ENCODE results near the gene FTHL17.

Gene FTHL17

DNA sequence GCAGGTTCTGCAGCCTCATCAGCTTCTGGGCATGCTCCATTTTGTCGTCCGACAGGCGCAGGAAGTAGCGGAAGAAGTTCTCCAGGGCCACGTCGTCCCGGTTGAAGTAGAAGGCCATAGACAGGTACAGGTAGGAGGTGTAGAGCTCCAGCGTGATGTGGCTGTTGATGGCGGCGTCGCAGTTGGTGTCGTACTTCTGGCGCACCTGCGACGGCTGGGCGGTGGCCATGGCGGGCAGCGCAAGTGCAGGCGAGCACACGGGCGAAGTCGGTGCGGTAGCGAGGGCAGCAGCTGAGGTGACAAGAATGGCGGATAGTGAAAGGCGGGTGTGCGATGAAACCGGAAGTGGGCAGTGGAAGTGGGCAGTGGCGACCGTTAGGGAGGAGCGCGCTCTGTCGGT is at the start of gene FTHL17:
Gene FTHL17 (minus strand): TSS at position 317 of the 400 bp plus-strand sequence. CDS start 88 bp downstream, at position 229.
- DNase-seq (ENCODE audit: low spot score), result no peak

- DNase-seq (ENCODE audit: low spot score), result no peak
Observed at GRCh38 chrX:31117266-31117665, 45.4 kb upstream of the FTHL17 start.

DNA sequence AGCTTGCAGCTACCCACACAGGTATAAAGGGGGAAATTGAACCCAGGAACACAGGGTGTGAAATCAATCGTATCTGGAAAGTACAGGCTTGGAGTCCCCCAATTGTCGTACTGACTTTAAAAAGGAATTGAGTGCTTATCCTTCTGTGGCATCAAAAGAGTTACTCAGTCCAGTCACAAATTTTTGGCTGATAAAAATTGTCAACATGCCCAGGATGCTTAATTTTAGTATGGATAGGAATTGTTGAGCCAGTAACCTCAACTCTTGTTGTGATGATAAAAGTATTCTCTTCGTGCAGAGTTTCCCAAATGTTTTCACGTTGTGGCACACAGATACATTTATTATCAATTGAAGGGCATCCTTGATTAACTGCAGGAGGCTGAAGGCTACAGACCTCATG is 43.6 kb upstream of the FTHL17 start:
- DNase-seq (ENCODE audit: low spot score), result no peak

GRCh38 chrX:31114858-31115257 is 43.0 kb upstream of the FTHL17 start:
- DNase-seq (ENCODE audit: low spot score), result no peak

- no peak for DNase-seq (ENCODE audit: low spot score)
Observed at GRCh38 chrX:31112226-31112999, 40.6 kb upstream of the FTHL17 start.

- DNase-seq (ENCODE audit: low spot score), result no peak
Observed at GRCh38 chrX:31110657-31111056, 38.8 kb upstream of the FTHL17 start.

- DNase-seq (ENCODE audit: low spot score), result no peak
Observed at GRCh38 chrX:31099536-31100090, 27.8 kb upstream of the FTHL17 start.

- DNase-seq (ENCODE audit: low spot score), result no peak
Observed at GRCh38 chrX:31098079-31098478, 26.2 kb upstream of the FTHL17 start.

GRCh38 chrX:31093639-31093975 is 21.8 kb upstream of the FTHL17 start:
- no peak for DNase-seq (ENCODE audit: low spot score)

- no peak for DNase-seq (ENCODE audit: low spot score)
Observed at GRCh38 chrX:31092970-31093638, 21.3 kb upstream of the FTHL17 start.

DNA sequence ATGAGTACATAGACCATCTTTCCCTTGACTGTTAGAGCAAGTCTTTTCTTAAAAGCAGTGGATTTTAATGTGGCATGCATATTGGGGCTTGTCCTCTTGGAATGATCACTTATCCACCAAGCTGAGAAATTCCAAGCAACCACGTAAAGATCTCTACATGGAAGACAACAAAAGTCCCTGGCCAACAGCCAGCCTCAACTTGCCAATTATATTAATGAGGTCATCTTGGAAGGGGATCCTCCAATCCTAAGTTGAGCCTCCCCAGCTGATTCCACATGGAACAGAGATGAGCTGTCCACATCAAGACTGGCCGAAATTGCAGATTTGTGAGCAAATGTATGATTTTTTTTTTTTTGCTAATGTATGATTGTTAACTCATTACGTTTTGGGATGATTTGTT is 20.6 kb upstream of the FTHL17 start:
- DNase-seq (ENCODE audit: low spot score), result no peak

DNA sequence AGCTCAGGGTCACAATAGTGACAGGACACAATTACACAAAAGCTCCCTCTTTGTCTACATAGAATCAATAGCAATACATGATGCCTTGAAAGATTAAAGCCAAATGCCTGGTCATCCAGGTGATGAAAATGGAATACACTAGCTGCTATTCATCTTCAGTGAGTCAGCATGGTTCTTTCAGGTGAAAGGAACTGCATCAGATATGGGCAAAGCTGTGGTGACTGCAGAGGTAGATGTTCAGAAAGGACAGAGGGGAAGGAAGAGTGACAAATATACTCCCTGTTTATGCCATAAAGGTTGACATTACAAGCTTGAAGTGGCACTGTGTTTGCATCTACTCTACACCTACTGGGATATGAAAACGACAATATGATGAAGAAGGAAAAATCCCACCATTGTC is 20.0 kb upstream of the FTHL17 start:
- no peak for DNase-seq (ENCODE audit: low spot score)

DNA sequence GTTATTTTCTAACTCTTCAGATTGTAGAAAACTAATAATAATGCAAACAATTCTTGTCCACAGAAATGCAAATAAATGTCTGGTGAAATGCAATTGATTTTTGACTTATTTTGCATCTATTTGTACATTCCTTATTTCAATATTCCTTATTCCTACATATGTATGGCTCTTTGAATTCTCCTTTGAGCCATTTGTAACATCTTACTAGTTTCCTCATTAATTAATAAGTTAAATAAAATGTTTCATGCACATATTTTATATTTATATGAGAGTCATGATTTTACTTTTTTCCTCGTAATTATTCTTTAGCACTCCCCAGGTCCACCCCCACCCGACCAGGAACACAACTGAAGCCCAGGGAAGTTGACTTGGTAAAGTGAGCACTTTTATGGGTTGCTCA is 2.7 kb upstream of the FTHL17 start:
- DNase-seq (ENCODE audit: low spot score), result no peak

- DNase-seq (ENCODE audit: low spot score), result no peak
Observed at GRCh38 chrX:31071262-31071661, 579 bp downstream of the FTHL17 start.

- DNase-seq (ENCODE audit: low spot score), result no peak
Observed at GRCh38 chrX:31070057-31070468, 1.8 kb downstream of the FTHL17 start.

GRCh38 chrX:31063114-31063513 is 8.7 kb downstream of the FTHL17 start:
- no peak for DNase-seq (ENCODE audit: low spot score)

DNA sequence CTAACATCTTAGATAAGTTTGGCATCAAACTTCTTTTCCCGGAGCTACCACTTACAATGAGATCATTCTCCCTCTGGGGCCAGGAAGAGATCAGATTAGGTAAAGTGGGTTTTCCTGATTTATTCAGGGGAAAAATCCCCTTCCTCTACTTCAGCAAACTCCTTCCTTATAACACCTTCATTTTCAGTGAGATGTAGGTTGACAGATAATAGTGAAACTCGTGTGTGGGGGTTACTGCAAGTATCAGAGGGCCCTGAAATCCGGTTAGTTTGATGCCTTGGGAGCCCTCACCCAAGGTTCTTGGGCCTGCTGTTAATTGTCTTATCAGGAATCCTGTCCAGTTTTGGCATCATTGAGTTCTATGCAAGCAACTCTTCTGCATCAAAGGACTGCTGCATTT is 10.8 kb downstream of the FTHL17 start:
- DNase-seq (ENCODE audit: low spot score), result no peak

DNA sequence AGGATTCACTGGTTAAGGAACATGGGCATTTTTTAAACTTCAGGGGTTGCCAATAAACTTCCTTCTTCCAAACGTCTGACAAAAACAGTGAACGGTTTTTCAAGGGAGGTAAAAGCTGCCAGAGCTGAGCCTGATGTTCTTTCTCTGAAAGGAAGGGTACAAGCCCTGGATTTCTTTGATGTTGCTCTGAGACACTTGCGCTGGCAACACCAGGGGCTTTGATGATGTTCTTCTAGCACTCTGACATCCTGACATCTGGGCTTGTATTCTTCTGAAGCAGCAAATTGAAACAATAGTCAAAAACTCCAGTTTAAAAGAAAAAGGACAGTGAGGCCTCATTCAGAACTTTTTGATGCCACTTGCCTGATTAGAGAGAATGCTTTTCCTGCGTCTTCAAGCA is 11.8 kb downstream of the FTHL17 start:
- no peak for DNase-seq (ENCODE audit: low spot score)

GRCh38 chrX:31058284-31058683 is 13.6 kb downstream of the FTHL17 start:
- DNase-seq (ENCODE audit: low spot score), result no peak

DNA sequence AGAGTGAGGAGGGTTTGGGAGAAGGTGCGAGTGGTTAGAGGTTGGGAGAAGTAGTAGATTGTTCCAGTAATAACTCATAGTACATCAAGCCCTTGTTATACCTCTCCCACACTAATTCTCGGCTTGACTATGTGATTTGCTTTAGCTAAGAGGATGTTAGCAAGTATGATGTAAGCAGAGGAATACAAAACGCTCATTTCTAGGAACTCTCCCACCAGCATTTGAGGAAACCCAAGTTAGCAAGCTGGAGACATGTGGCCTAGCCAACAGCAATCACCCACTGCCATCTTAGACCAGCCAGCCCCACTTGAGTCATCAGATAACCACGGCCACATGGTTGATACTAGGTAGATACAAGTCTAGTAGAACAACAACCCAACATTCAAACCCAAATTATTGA is 14.2 kb downstream of the FTHL17 start:
- no peak for DNase-seq (ENCODE audit: low spot score)

- no peak for DNase-seq (ENCODE audit: low spot score)
Observed at GRCh38 chrX:31057291-31057690, 14.6 kb downstream of the FTHL17 start.

DNA sequence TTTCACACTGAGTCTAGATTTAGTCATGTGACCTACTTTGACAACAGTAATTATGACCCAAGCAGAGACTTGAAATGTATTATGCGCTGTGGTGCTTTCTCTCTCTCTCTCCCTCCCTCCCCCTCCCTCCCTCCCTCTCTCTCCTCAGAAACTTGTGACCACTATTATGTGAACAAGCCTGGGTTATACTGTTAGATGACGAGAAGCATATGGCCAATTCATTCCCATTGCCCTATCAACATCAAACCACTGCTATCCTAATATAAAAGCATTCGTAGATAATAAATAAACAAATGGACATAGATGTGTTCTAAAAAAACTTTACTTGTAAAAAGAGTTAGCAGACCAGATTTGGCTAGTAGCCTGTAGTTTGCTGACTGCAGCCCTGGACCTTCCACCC is 18.2 kb downstream of the FTHL17 start:
- DNase-seq (ENCODE audit: low spot score), result no peak

GRCh38 chrX:31039327-31039711 is 32.5 kb downstream of the FTHL17 start:
- DNase-seq (ENCODE audit: low spot score), result no peak
